BE2C (cell line): ENCODE measurements around the gene P4HA2.
A peak's percentile ranks its signal among the peaks of the same experiment; 100 is the strongest.

Source experiments
- DNase-seq: peaks from one replicate; pipeline ENCODE4 v3.0.0-alpha.2; 2020
- H3K27me3 ChIP-seq: fragments of 250-450 bp; sonication (Bioruptor Pico); 2 replicates; pipeline ENCODE4 v1.5.1; 2020; ENCODE audit warnings: mild to moderate bottlenecking
- H3K36me3 ChIP-seq: fragments of 250-450 bp; sonication (Bioruptor Pico); 2 replicates; pipeline ENCODE4 v1.5.1; 2020; ENCODE audit warnings: mild to moderate bottlenecking
- H3K4me1 ChIP-seq: fragments of 250-450 bp; sonication (Bioruptor Pico); 2 replicates; pipeline ENCODE4 v1.5.1; 2020
- H3K4me3 ChIP-seq: 2 replicates; pipeline ENCODE4 v1.5.1; 2011; ENCODE audit warnings: low read depth, low read length
- H3K9me3 ChIP-seq: fragments of 250-450 bp; sonication (Bioruptor Pico); 2 replicates; pipeline ENCODE4 v1.5.1; 2020
- CTCF ChIP-seq: IDR thresholded peaks from 2 replicates; pipeline ENCODE4 v1.5.1; 2012; ENCODE audit warnings: mild to moderate bottlenecking, low read depth, low read length

The P4HA2 gene

GRCh38 chr5:132256783-132257130 is 29.1 kb upstream of the P4HA2 start:
- H3K27me3 ChIP-seq = no peaks in the 10 kb centered on the region
- peaks cover 11% of the 10 kb centered on the region; the same call in 1 of the 2 replicates for H3K36me3 ChIP-seq
- no peaks in the 10 kb centered on the region for H3K9me3 ChIP-seq
- peaks cover 19% of the 10 kb centered on the region for H3K4me1 ChIP-seq
- H3K4me3 ChIP-seq = peak overlapping the region; percentile 90
- TF ChIP-seq CTCF = no peak
- DNase-seq = no peak

- no peak for TF ChIP-seq CTCF
- H3K4me3 ChIP-seq = no peak overlapping the region
- H3K27me3 ChIP-seq = no peaks in the 10 kb centered on the region
- H3K9me3 ChIP-seq = no peaks in the 10 kb centered on the region
- H3K4me1 ChIP-seq = peaks cover 19% of the 10 kb centered on the region
- H3K36me3 ChIP-seq = peaks cover 11% of the 10 kb centered on the region; the same call in 1 of the 2 replicates
- DNase-seq = no peak
These were observed 28.6 kb upstream of the P4HA2 start for GRCh38 chr5:132256086-132256782.

- DNase-seq = no peak
- Histone ChIP-seq H3K4me1 (peaks cover 6% of the 10 kb centered on the region), H3K36me3 (no peaks in the 10 kb centered on the region), H3K9me3 (no peaks in the 10 kb centered on the region), H3K4me3 (no peak overlapping the region), H3K27me3 (no peaks in the 10 kb centered on the region)
- no peak for TF ChIP-seq CTCF
These were observed 26.8 kb upstream of the P4HA2 start for GRCh38 chr5:132254321-132254977.

- no peak for TF ChIP-seq CTCF
- no peaks in the 10 kb centered on the region for H3K36me3 ChIP-seq
- no peaks in the 10 kb centered on the region for H3K9me3 ChIP-seq
- DNase-seq = no peak
- H3K4me3 ChIP-seq = no peak overlapping the region
- H3K27me3 ChIP-seq = no peaks in the 10 kb centered on the region
- 0 out of 2 replicates have a peak, but pooled peaks cover 4% of the 10 kb centered on the region for H3K4me1 ChIP-seq
These were observed 26.0 kb upstream of the P4HA2 start for GRCh38 chr5:132253452-132254320.

- Histone ChIP-seq H3K4me3 (no peak overlapping the region), H3K36me3 (no peaks in the 10 kb centered on the region), H3K9me3 (no peaks in the 10 kb centered on the region), H3K4me1 (0 out of 2 replicates have a peak, but pooled peaks cover 4% of the 10 kb centered on the region), H3K27me3 (no peaks in the 10 kb centered on the region)
- DNase-seq = no peak
- no peak for TF ChIP-seq CTCF
These were observed 25.4 kb upstream of the P4HA2 start for GRCh38 chr5:132253008-132253441.
